Measurements from ENCODE around the gene PTPRN2. TPM values are rescaled to one million over a fixed set of nuclear protein-coding genes. Genes with fewer than 3 reads are reported as not detected.

The PTPRN2 gene
- total and polyA plus RNA-seq, 2 of the 13 experiments (the other 11 are each of a cell fraction or from before 2014, with no cell fraction given), result 2.5 to 24.2 TPM

- ATAC-seq (no peak), FAIRE-seq (no peak), DNase-seq (ENCODE audit: low spot score) (no peak)
- Histone ChIP-seq H3K27me3 (ENCODE audit: control insufficient read depth in 1 of 2, insufficient read depth in 2 of 2, low read length in 2 of 2) (peaks cover 0 to 3% of the 10 kb centered on the region in 2 experiments; a peak in 1 of 5 replicates), H3K36me3 (replicated peaks in 1 of 2; ENCODE audit: control insufficient read depth in 1 of 2, insufficient read depth in 2 of 2, low read length in 2 of 2) (no peaks in the 10 kb centered on the region), H3K79me2 (ENCODE audit: insufficient read depth, low read length) (no peaks in the 10 kb centered on the region), H3K4me1 (ENCODE audit: insufficient read depth, low read length) (peaks cover 48% of the 10 kb centered on the region), H3K27ac (ENCODE audit: extremely low read length, insufficient read depth, low read length) (no peak overlapping the region), H3K4me3 (replicated peaks in 1 of 3; ENCODE audit: insufficient read depth in 1 of 3, low read depth in 2 of 3, low read length in 3 of 3) (no peak overlapping the region), H3K4me2 (ENCODE audit: low read depth, low read length) (no peak overlapping the region), H3K9me3 (ENCODE audit: low read length) (no peaks in the 10 kb centered on the region), H4K20me1 (ENCODE audit: insufficient read depth, low read length) (peaks cover 12% of the 10 kb centered on the region; the same call in 1 of the 2 replicates), H2AFZ (ENCODE audit: low read length) (no peak overlapping the region), H3K9ac (ENCODE audit: insufficient read depth, low read depth, low read length) (no peak overlapping the region)
- CTCF ChIA-PET (ENCODE audit: low intra/inter-chr PET ratio, low total read pairs), result no interaction called here
- intact Hi-C loops (cut with micrococcal nuclease; ENCODE audit: unreplicated experiment), result no loop called here
- BruUV-seq (replicated peaks), result no TSS peak
- WGBS (ENCODE audit: low lambda C conversion rate), result 88% methylated on average over 9 of the region's 17 CpGs
- in situ Hi-C loops (cut with HindIII; ENCODE audit: extremely low pct_ligation_motif_present, low pct_unique_long_range_greater_than_20kb), result no loop called here
- POLR2A ChIA-PET, result no interaction called here
- TF ChIP-seq ZNF335 (CRISPR knock-in tag; IDR thresholded peaks at IDR 0.05), result no peak
- no peak for TF ChIP-seq NFE2 (CRISPR knock-in tag; IDR thresholded peaks at IDR 0.05)
- TF ChIP-seq GLMP (CRISPR knock-in tag; IDR thresholded peaks at IDR 0.05; ENCODE audit: borderline replicate concordance), result no peak
- TF ChIP-seq, protein P1, sequence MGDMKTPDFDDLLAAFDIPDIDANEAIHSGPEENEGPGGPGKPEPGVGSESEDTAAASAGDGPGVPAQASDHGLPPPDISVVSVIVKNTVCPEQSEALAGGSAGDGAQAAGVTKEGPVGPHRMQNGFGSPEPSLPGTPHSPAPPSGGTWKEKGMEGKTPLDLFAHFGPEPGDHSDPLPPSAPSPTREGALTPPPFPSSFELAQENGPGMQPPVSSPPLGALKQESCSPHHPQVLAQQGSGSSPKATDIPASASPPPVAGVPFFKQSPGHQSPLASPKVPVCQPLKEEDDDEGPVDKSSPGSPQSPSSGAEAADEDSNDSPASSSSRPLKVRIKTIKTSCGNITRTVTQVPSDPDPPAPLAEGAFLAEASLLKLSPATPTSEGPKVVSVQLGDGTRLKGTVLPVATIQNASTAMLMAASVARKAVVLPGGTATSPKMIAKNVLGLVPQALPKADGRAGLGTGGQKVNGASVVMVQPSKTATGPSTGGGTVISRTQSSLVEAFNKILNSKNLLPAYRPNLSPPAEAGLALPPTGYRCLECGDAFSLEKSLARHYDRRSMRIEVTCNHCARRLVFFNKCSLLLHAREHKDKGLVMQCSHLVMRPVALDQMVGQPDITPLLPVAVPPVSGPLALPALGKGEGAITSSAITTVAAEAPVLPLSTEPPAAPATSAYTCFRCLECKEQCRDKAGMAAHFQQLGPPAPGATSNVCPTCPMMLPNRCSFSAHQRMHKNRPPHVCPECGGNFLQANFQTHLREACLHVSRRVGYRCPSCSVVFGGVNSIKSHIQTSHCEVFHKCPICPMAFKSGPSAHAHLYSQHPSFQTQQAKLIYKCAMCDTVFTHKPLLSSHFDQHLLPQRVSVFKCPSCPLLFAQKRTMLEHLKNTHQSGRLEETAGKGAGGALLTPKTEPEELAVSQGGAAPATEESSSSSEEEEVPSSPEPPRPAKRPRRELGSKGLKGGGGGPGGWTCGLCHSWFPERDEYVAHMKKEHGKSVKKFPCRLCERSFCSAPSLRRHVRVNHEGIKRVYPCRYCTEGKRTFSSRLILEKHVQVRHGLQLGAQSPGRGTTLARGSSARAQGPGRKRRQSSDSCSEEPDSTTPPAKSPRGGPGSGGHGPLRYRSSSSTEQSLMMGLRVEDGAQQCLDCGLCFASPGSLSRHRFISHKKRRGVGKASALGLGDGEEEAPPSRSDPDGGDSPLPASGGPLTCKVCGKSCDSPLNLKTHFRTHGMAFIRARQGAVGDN (CRISPR knock-in tag; IDR thresholded peaks at IDR 0.05), result peak; percentile 9; the same call in 1 of the 2 replicates
Measured at GRCh38 chr7:158026636-158027265, 560.9 kb downstream of the PTPRN2 start.
